K562 (cell line): ENCODE data around the gene CHMP4B.

Source experiments
- BACH1 ChIP-seq: fragments of 200-800 bp; sonication (Bioruptor generic); IDR thresholded peaks from 2 replicates; pipeline ENCODE4 v1.6.1; 2016; ENCODE audit warnings: missing genetic modification characterization, missing compliant biosample characterization
- CHD4 ChIP-seq: fragments of 200-600 bp; sonication (generic); IDR thresholded peaks from 3 replicates; pipeline ENCODE4 v1.6.1; 2012; ENCODE audit warnings: low read depth, mild to moderate bottlenecking, mixed read lengths, low read length, inconsistent platforms; ENCODE audit not compliant: insufficient read depth, insufficient replicate concordance, poor library complexity, severe bottlenecking
- ELF4 ChIP-seq: fragments of 450-650 bp; formaldehyde crosslinking; IDR thresholded peaks from 2 replicates; pipeline ENCODE4 v1.4.0; 2022; ENCODE audit warnings: missing genetic modification characterization
- HNRNPL ChIP-seq: fragments of 200-400 bp; formaldehyde crosslinking; IDR thresholded peaks from 2 replicates; pipeline ENCODE4 v1.6.1; 2017; ENCODE audit warnings: low read depth, mild to moderate bottlenecking, low read length
- NR2C1 ChIP-seq, 2 experiments: fragments of 450-650 bp; IDR thresholded peaks; 2 replicates each; pipeline ENCODE4 v1.6.1; 2017; ENCODE audit warnings: mild to moderate bottlenecking in 2 of 2, antibody characterized with exemption in 1 of 2, inconsistent platforms in 1 of 2, missing compliant biosample characterization in 1 of 2, missing genetic modification characterization in 1 of 2
- PTRF ChIP-seq: fragments of 450-650 bp; IDR thresholded peaks from 2 replicates; pipeline ENCODE4 v1.6.1; 2016; ENCODE audit warnings: mild to moderate bottlenecking, missing genetic modification characterization, missing compliant biosample characterization
- RNF2 ChIP-seq: sonication (generic); IDR thresholded peaks from 2 replicates; pipeline ENCODE4 v1.6.1; 2016
- ZZZ3 ChIP-seq: fragments of 450-650 bp; IDR thresholded peaks from 2 replicates; pipeline ENCODE4 v1.6.1; 2016; ENCODE audit warnings: antibody characterized with exemption, mild to moderate bottlenecking, moderate library complexity
- TF ChIP-seq, protein P1 (sequence below): sonication (generic); formaldehyde crosslinking; IDR thresholded peaks from 2 replicates; pipeline ENCODE4 v1.9.0; 2022; ENCODE audit warnings: mild to moderate bottlenecking, missing genetic modification reagents
- TF ChIP-seq, protein P2 (sequence below), 3 experiments: IDR thresholded peaks in 2 of 3; conservative IDR thresholded peaks in 1 of 3; 2 replicates each; pipeline ENCODE4 v1.5.1; 2011 to 2012; ENCODE audit warnings: low read length in 3 of 3, mild to moderate bottlenecking in 3 of 3, control low read depth in 2 of 3, improper control_type of control experiment in 1 of 3, inconsistent platforms in 1 of 3, low read depth in 1 of 3, mixed read lengths in 1 of 3, moderate library complexity in 1 of 3; ENCODE audit not compliant: insufficient read depth in 2 of 3
- TF ChIP-seq, protein P3 (sequence below): sonication (generic); formaldehyde crosslinking; IDR thresholded peaks from 2 replicates; pipeline ENCODE4 v1.8.0; 2022; ENCODE audit warnings: mild to moderate bottlenecking, low read depth, missing genetic modification reagents

DNA sequence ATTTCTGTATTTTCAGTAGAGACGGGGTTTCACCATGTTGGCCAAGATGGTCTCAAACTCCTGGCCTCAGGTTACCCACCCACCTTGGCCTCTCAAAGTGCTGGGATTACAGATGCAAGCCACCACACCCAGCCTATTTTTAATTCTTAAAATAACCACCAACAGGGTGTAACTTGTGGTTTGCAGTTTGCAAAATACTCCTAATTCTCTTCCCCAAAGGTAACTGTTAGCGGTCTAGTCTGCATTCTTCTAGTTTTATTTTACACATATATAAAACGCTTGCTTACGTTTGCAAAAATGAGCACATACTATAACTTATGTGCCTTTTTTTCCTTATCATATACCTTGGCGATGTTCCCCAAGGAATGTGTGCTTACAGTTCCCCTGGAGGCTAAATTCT, 25.6 kb upstream of the CHMP4B start:
- TF ChIP-seq ZZZ3 (no peak), HNRNPL (no peak), ELF4 (no peak), RNF2 (no peak), PTRF (tag) (no peak), BACH1 (tag) (no peak), CHD4 (no peak), NR2C1 (IDR thresholded peaks at IDR 0.05) (no peak), NR2C1 (tag; IDR thresholded peaks at IDR 0.05) (no peak)
- TF ChIP-seq, protein P1, sequence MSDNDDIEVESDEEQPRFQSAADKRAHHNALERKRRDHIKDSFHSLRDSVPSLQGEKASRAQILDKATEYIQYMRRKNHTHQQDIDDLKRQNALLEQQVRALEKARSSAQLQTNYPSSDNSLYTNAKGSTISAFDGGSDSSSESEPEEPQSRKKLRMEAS (CRISPR knock-in tag) = no peak
- TF ChIP-seq, protein P2, sequence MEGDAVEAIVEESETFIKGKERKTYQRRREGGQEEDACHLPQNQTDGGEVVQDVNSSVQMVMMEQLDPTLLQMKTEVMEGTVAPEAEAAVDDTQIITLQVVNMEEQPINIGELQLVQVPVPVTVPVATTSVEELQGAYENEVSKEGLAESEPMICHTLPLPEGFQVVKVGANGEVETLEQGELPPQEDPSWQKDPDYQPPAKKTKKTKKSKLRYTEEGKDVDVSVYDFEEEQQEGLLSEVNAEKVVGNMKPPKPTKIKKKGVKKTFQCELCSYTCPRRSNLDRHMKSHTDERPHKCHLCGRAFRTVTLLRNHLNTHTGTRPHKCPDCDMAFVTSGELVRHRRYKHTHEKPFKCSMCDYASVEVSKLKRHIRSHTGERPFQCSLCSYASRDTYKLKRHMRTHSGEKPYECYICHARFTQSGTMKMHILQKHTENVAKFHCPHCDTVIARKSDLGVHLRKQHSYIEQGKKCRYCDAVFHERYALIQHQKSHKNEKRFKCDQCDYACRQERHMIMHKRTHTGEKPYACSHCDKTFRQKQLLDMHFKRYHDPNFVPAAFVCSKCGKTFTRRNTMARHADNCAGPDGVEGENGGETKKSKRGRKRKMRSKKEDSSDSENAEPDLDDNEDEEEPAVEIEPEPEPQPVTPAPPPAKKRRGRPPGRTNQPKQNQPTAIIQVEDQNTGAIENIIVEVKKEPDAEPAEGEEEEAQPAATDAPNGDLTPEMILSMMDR (IDR thresholded peaks at IDR 0.05 in 2 of 3, conservative IDR thresholded peaks at IDR 0.05 in 1 of 3; ENCODE audit: insufficient read depth in 2 of 3, low read depth in 1 of 3, low read length in 3 of 3) = no peak
- TF ChIP-seq, protein P3, sequence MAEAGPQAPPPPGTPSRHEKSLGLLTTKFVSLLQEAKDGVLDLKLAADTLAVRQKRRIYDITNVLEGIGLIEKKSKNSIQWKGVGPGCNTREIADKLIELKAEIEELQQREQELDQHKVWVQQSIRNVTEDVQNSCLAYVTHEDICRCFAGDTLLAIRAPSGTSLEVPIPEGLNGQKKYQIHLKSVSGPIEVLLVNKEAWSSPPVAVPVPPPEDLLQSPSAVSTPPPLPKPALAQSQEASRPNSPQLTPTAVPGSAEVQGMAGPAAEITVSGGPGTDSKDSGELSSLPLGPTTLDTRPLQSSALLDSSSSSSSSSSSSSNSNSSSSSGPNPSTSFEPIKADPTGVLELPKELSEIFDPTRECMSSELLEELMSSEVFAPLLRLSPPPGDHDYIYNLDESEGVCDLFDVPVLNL (CRISPR knock-in tag) = no peak
